Ramos (cell line): ENCODE results near the gene NAA16.
"Not testable (repeated sequence)": the region's sequence is repeated elsewhere in the genome, so short reads cannot be mapped to it uniquely, and the experiment has no call there.

ENCODE experiments used
- in situ Hi-C: fragments of 300-500 bp; cut with MboI; formaldehyde crosslinking; loops from one replicate; pipeline ENCODE4 v1.14.3; 2022; ENCODE audit warnings: low sequenced_read_pairs; ENCODE audit not compliant: unreplicated experiment

NAA16 gene

GRCh38 chr13:41402691-41403511 is 91.8 kb downstream of the NAA16 start:
- in situ Hi-C loops = no loop called here

GRCh38 chr13:41403983-41404382 is 92.9 kb downstream of the NAA16 start:
- in situ Hi-C loops = no loop called here

- in situ Hi-C loops = no loop called here
Measured at GRCh38 chr13:41405367-41405766, 94.3 kb downstream of the NAA16 start.

GRCh38 chr13:41407380-41407779 is 96.3 kb downstream of the NAA16 start:
- in situ Hi-C loops = no loop called here

GRCh38 chr13:41408121-41408520 is 97.1 kb downstream of the NAA16 start:
- in situ Hi-C loops = no loop called here

GRCh38 chr13:41408746-41409145 is 97.7 kb downstream of the NAA16 start:
- in situ Hi-C loops = no loop called here

GRCh38 chr13:41409611-41410010 is 98.5 kb downstream of the NAA16 start:
- in situ Hi-C loops = no loop called here

- in situ Hi-C loops = no loop called here
Measured at GRCh38 chr13:41411060-41411459, 100.0 kb downstream of the NAA16 start.

- in situ Hi-C loops = no loop called here
Measured at GRCh38 chr13:41411522-41411921, 100.5 kb downstream of the NAA16 start.

- in situ Hi-C loops = no loop called here
Measured at GRCh38 chr13:41413872-41414271, 102.8 kb downstream of the NAA16 start.

GRCh38 chr13:41416276-41416675 is 105.2 kb downstream of the NAA16 start:
- in situ Hi-C loops = no loop called here

GRCh38 chr13:41418027-41418426 is 107.0 kb downstream of the NAA16 start:
- in situ Hi-C loops = no loop called here

- in situ Hi-C loops = no loop called here
Measured at GRCh38 chr13:41418731-41419130, 107.7 kb downstream of the NAA16 start.

- in situ Hi-C loops = no loop called here
Measured at GRCh38 chr13:41419206-41419605, 108.1 kb downstream of the NAA16 start.

- in situ Hi-C loops = no loop called here
Measured at GRCh38 chr13:41420146-41420545, 109.1 kb downstream of the NAA16 start.

GRCh38 chr13:41421330-41421729 is 110.3 kb downstream of the NAA16 start:
- in situ Hi-C loops = not testable (repeated sequence)

- in situ Hi-C loops = not testable (repeated sequence)
Measured at GRCh38 chr13:41421983-41422382, 110.9 kb downstream of the NAA16 start.

- in situ Hi-C loops = not testable (repeated sequence)
Measured at GRCh38 chr13:41423259-41423658, 112.2 kb downstream of the NAA16 start.

GRCh38 chr13:41424675-41425074 is 113.6 kb downstream of the NAA16 start:
- in situ Hi-C loops = not testable (repeated sequence)

GRCh38 chr13:41426047-41426446 is 115.0 kb downstream of the NAA16 start:
- in situ Hi-C loops = no loop called here
